NCI-H82 treated with DMSO at 0.1 percent for 48 hours (cell line): ENCODE measurements around the gene PRDX5.

Source experiments
- DNase-seq: peaks from one replicate; lab custom pipeline; 2025; ENCODE audit not compliant: unreplicated experiment; lab: John Stamatoyannopoulos, UW

The PRDX5 gene

DNA sequence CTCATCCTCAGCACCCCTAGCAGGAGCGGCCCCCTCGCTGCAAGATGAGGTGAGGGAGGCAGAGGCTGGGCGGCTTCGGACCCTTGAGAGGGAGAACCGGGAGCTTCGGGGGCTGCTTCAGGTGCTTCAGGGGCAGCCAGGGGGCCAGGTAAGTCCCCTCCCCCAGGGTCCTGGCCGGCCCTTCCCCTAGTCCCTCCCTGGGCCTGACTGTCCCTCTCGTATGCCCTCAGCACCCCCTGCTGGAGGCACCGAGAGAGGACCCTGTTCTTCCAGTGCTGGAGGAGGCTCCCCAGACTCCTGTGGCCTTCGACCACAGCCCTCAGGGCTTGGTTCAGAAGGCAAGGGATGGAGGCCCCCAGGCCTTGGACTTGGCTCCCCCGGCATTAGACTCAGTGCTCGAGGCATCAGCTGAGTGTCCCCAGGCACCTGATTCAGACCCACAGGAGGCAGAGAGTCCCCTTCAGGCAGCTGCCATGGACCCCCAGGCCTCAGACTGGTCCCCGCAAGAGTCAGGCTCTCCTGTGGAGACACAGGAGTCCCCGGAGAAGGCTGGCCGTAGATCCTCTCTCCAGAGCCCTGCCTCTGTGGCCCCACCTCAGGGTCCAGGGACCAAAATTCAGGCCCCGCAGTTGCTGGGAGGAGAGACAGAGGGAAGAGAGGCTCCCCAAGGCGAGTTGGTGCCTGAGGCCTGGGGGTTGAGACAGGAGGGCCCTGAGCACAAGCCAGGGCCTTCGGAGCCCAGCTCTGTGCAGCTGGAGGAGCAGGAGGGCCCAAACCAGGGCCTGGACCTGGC is 26.0 kb downstream of the PRDX5 start:
- DNase-seq = no peak

DNA sequence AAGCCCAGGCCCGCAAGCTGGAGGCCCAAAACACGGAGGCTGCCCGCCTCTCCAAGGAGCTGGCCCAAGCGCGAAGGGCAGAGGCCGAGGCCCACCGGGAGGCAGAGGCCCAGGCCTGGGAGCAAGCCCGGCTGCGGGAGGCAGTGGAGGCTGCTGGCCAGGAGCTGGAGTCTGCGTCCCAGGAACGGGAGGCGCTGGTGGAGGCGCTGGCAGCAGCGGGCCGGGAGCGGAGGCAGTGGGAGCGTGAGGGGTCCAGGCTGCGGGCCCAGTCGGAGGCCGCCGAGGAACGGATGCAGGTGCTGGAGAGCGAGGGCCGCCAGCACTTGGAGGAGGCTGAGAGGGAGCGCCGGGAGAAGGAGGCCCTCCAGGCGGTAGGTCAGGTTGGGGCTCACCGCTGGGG is 26.9 kb downstream of the PRDX5 start:
- no peak for DNase-seq

DNA sequence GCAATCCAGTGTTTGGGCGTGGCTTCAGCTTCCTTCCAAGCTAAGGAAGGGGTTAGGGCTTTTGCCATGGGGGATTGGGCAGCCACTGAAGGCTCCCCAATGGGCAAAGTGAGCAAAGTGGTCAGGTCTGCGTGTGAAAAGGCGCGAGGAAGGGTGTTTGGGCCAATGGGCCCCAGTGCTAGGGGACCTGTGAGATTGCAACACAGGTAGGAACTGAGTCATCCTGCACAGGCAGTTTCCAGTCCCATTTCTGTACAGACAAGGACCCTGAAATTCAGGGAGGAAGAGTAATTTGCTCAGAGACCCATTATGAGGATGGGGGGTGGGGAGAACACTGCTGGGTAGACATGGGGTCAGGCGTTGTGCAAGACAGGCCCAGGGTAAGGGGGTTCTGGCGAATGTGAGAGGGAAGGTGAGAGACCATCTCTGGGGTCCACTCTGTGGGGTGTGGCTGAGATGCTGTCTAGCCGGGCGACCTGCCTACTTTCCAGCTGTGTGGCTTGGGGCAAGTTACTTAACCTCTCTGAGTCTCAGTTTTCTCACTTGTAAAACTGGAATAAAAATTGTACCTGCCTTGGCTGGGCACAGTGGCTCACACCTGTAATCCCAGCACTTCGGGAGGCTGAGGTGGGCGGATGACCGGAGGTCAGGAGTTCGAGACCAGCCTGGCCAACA is 29.4 kb downstream of the PRDX5 start:
- no peak for DNase-seq

GRCh38 chr11:64348383-64349024 is 30.6 kb downstream of the PRDX5 start:
- no peak for DNase-seq

DNA sequence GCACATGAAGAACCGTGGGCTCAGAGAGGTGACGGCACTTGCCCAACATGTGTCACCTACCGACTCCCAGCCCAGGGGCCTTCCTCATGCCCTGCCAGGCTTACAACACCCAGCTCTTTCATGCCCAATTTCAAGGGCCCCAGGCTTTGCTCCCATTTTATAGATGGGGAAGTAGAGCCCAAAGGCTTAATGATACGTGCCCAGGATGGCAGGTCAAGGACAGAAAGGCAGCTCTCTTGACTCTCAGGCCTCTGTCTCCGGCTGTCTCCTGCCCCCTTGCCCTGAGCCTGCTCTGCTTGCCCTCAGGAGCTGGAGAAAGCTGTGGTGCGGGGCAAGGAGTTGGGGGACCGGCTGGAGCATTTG is 31.1 kb downstream of the PRDX5 start:
- DNase-seq = no peak

- no peak for DNase-seq
These were observed 31.5 kb downstream of the PRDX5 start for GRCh38 chr11:64349404-64349803.

- no peak for DNase-seq
These were observed 33.3 kb downstream of the PRDX5 start for GRCh38 chr11:64351136-64351631.

DNA sequence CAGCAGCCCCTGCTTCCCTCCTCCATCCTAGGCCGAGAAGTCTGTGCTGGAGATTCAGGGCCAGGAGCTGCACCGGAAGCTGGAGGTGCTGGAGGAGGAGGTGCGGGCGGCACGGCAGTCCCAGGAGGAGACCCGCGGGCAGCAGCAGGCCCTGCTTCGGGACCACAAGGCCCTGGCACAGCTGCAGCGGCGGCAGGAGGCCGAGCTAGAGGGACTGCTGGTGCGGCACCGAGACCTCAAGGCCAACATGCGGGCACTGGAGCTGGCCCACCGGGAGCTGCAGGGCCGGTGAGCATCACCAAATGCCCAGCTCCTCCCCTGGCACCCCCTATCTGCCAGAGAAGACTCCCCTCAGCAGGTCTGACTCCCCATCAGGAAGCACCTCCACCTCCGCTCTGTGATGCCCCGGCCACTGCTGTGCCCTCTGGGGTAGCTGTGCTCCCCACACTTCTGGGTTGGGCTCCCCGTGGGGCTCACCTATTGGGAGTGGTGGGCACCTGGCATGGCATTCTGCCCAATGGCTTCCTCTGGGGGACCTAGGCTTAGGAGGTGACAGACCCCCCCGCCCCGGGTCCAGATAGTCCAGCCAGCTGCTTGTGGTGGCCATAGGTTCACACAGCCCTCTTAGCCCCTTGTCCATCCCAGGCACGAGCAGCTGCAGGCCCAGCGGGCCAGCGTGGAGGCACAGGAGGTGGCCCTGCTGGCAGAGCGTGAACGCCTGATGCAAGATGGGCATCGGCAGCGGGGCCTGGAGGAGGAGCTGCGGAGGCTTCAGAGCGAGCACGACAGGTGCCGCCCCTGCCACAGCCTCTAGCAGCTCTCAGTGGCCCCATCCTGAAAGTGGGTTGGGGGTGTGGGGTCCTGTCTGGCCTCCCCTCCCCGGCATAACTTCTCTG is 34.4 kb downstream of the PRDX5 start:
- DNase-seq = no peak

GRCh38 chr11:64352995-64353714 is 35.2 kb downstream of the PRDX5 start:
- no peak for DNase-seq

DNA sequence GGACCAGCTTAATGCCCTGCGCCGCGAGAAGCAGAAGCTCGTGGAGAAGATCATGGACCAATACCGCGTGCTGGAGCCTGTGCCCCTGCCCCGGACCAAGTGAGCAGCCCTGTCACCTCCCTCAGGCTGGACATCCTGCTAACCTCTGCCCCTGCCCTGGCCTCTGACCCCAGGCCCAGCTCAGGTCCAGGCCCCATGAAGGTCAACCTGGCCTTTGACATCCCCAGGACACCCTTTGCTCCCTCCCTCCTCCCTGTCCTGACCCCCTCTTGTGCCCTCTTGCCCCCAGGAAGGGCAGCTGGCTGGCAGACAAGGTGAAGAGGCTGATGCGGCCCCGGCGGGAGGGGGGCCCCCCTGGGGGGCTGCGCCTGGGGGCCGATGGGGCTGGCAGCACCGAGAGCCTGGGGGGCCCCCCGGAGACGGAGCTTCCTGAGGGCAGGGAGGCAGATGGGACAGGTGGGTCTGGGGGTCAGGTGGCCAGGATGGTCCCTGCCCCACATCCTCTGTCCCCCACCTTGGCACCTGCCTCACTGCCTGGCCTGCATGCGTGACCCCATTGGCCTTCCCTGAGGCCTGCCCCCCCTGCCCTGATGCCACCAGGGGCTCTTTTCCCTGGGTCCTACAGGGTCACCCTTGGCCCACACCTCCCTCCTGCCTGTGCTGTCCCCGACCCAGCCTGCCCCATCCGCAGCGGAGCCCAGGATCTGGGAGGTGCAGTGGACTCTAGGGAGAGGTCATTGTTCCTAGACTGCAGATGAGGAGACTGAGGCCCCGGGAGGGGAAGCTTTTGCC is 36.0 kb downstream of the PRDX5 start:
- DNase-seq = no peak

DNA sequence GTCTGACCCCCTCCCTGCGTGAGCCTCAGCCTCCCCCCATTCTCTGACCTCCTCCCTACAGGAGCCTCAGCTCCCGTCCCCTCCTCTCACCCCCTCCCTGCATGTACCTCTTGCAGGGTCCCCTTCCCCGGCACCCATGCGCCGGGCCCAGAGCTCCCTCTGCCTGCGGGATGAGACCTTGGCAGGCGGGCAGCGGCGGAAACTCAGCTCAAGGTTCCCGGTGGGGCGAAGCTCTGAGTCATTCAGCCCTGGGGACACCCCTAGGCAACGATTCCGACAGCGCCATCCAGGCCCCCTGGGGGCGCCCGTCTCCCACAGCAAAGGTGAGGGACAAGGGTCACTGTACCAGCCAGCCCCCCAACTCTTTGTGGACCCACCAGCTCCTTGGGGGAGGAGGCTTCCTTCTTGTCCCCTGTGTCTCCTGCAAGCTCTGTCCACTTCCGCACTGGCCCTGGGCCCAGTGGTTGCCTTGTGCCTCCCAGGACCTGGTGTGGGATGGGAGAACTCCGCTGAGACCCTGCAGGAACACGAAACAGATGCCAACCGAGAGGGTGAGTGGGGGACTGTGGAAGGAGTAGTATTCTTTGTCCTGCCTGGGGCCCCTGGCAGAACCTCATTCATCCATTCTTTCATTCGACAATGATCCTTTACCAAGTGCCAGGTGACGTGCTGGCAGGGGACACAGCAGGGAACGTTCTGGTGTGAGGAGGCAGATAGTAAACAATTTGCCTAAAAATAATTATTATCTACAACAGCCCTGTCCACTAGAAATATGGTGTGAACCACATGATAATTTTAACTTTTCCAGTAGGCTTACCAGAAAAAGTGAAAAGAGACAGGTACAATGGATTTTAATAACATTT is 37.4 kb downstream of the PRDX5 start:
- DNase-seq = peak; percentile 20

- DNase-seq = peak; percentile 27
These were observed 38.8 kb downstream of the PRDX5 start for GRCh38 chr11:64356498-64357411.

DNA sequence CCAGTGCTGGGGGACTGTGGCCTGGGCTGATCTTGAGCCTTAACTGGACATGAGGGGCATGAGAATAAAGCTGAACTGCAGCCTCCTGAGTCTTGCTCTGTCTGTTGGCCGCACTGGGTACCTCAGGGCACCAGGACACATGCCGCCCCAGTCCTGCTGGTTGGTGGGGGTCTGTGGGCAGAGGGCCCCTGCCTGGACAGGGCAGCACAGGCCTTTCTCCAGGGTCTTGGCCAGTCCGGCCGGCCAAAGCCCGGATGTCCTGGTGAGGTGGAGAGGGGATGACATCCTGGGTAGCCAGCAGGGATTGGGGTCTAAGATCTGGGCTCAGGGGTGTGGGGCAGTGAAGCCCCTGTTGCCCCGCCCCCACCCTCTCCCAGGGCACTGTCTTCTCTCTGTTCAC is 39.5 kb downstream of the PRDX5 start:
- no peak for DNase-seq

GRCh38 chr11:64357904-64358535 is 40.1 kb downstream of the PRDX5 start:
- DNase-seq = no peak

DNA sequence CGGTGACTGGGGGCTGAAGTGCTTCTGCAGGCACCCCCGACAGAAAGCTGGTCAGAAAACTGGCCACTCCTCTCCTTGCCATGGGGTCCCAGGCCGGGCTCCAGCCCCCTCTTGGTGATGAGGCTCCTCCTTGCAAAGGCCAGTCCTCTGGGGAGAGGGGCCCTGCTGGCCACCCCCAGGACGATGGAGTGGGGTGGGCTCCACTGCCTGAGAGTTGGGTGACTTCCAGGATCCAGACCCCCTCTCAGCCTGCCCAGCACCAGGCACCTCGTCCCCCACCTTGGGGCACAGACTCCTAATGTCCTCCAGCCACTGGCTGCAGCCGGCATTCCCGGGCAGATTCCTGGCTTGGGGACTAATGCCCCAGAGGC is 40.6 kb downstream of the PRDX5 start:
- DNase-seq = no peak

DNA sequence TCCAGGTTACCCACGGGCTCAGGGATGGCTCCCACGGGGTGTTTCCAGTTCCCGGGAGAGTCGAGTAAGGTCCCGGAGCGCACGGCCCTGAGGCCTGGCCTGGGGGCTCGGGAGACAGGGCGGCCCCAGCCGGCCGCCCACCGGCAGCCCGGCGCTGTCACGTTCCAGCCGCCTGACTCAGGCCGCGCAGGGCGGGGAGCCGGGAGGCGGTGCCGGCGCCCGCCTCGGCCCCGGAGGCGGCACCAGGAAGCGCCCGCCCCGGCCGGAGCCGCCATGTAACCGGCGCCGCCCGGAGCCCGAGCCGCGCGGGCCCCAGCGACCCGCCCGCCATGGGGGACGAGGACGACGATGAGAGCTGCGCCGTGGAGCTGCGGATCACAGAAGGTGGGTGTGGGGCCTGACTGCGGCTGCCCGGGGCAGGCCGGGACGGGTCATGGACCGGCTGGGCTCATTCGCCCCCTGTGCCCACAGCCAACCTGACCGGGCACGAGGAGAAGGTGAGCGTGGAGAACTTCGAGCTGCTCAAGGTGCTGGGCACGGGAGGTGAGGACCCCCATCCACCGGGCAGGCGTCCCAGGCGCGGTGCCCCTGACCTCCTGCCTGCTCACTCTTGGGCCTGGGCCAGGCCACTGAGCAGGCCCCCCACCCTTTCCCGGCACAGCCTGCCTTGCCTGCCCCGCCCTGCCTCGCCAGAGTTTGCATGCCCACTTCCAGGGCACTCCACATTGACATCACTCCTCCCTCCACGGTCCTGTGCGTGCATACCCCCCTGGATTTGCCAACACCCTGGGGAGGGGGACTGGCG is 41.2 kb downstream of the PRDX5 start, which contains the start of gene RPS6KA4:
Gene RPS6KA4, plus strand, starts transcription at position 256 of the 805 bp plus-strand sequence. Its CDS starts 74 bp downstream, at position 330.
- DNase-seq = no peak
